Astrocyte of the hippocampus (primary cell): ENCODE results near the gene KANSL1L.
"Not testable (repeated sequence)": the region's sequence is repeated elsewhere in the genome, so short reads cannot be mapped to it uniquely, and the experiment has no call there.

Experiments used
- DNase-seq: peaks from one replicate; pipeline ENCODE4 v3.0.0; 2011; ENCODE audit warnings: low read depth, low spot score

KANSL1L gene

DNA sequence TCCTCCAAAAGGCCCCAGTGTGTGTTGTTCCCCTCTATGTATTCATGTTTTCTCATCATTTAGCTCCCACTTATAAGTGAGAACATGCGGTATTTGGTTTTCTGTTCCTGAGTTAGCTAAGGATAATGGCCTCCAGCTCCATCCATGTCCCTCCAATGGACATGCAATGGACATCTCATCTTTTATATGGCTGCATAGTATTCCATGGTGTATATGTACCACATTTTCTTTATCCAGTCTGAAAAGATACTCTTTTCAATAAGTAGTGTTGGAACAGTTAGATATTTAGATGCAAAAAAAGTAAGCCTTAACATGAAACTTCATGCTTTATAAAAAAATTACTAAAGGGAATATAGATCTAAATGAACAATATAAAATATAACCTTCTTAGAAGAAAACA, 5.9 kb upstream of the KANSL1L start:
- DNase-seq, result not testable (repeated sequence)

DNA sequence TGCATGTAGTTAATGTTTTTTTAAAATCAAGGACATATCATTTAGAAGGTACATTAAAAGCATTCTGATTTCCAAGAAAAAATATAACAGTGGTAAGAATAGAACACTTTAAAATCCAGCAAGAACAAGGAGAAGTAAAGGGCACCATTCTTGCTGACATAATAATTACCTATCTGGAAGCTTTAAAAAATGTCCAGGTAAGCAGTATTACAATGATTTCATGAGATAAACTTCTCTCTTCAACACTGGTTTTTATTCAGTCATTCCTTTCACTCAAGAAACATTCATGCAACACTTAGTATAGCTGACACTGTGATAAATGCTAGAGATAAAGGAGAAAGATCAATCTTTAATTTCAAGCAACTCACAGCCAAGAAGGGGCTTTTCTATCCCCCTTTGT, 2.9 kb upstream of the KANSL1L start:
- DNase-seq, result no peak

DNA sequence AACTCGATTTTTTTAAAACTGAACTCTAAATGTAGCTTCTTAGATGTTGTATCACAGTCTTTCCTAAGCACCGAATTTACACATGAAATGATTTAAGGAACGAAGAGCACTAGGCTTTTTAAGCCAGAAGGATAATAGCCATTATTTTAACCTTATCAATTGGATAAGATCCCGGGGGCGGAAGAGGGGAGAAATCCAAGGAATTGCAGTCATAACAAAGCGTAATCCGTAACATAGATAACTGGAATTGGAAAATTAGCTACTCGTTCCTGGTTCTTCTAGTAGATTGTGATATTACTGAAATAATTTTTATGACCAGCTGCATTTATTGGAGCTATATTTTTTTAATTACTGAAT, 988 bp upstream of the KANSL1L start:
- no peak for DNase-seq

DNA sequence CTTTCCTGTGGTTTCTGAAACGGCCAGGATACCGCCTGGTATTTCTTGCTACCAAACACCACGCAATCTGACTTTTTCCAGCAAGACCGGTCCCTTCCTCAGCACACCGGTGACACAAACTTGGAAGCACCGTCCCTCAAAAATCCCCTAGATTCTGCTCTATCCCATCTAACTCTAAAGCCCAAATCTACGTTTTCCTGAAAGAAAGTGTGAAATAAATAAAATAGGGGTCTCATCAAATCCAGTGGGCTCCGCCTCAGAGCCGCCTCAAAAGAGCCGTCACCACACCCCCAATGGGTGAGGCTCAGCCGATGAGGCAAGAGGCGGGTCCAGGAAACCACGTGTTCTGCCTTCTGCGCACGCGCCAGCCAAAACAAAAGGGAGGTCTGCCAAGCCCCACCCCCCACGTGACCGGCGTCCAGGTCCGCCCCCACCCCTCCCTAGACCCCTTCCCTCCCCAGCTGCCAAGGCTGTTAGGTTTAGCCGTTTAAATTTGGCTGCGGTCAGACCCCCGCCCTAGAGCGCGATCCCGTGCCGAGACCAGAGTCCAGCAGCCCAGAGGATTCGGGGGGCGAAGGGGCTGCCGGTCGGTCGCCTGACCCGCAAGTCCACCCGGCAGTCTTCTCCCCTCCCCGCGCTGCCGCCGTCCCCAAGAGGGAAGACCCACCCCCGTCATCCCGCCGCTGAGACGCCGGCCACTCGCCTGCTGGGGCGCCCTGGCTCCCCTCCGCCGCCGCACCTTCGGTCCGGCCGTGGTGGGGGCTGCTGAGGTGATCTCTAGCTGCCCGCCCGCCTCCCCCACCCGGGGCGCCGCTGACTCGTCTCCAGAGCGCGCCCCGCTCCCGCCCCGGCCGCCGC, 534 bp downstream of the KANSL1L start:
- DNase-seq, result peak; percentile 98

DNA sequence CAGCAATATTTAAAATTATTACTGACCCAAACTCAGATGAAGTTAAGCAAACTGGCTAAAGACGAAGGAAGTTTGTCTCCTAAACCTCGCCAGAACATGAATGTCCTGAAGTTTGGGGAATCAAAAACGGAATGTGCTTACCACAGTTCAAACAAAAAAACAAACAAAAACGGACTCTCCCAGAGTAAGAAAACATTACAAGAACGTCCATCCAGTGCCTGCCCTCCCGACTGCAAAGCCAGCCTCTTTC, 1.1 kb downstream of the KANSL1L start:
- no peak for DNase-seq

DNA sequence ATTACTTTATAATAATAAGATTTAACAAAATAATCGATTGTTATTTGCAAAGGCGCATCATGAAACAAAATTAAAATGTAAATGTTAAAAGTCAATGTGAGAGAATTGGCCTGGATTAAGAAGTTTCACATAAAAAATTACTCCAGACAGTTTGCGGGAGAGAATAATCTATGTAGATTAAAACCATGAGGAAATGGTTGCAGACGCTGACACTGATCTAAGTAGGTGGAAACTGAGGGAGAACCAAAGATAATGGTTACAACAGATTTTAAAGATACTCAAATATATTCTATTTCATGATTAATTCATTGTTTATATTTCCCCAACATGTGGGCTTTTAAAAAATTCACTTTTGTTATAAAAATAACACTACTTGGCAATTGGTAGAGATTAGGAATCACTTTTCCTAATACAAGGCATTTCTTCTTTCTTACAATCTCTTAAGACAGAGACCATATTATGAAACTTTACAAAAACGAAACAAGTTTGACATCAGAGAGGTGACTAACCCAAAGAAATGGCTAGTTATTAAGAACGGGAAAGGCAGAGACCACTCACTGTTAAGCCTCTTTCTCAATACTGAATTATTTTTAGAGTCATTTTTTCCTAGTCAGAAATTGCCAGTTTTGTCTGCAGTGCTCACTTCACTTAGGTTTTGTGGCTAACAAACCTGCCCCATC, 1.6 kb downstream of the KANSL1L start:
- DNase-seq, result no peak

DNA sequence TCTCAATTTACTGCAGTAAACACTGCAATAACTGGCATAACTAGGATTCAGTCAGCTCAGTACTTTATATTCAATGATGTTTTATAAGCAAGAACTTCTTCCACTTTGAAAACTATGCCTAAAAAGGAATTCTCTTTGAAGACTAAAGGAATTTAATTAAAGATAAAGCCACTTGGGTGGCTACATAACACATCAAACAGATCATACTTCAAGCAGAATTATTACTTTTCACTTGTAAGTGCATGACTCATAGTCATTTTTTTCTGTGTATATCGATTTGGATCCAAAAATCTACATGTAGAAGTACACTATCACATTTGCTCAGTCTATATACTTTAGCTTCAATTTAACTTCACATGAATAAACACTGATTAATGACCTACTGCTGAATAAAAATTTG, 4.0 kb downstream of the KANSL1L start:
- peak; percentile 12 for DNase-seq

DNA sequence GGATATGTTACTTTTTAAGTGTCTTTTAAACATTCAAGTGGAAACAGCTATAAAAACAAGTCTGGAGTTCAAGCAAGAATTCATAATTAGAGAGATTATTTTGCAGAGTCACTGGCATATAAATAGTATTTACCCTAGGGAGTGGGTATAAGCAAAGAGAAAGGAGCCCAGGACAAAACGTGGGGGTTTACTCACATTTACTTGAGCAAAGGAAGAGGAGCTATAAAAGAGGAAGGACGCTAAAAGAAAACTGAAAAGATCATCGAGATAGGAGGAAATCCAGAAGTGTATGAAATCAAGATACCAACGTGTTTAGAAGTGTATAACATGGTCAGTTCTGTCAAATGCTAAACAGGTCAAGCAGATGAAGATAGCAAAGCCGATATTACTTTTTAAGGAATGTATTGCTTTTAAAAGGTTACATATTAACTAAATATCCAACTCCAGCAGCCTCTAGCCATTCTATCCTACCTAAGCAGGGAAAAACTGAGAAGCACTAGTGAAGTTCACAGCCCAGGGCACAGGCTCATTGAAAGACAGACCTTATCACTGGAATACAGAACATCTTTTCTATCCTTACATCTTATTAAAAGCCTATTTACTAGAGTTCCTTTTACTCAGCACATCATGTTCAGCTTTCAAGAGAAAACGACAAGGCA, 8.6 kb downstream of the KANSL1L start:
- no peak for DNase-seq

DNA sequence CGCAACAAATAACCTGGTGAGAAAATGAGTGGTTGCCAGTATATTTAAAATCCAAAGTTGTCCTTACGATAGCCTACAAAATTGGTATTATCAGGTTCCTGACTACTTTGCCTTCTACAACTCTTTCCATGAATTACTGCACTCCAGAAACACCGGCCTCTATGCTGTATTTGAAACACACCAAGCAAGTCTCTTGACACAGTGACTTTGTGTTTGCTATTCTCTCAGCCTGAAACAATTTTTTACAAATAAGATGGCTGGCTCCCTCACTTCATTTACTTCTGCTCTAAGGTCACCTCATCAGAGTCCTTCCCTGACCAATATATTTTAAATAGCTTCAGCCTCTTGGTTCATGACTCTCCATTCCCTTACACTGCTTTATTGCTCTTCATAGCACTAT, 12.2 kb downstream of the KANSL1L start:
- DNase-seq, result no peak

DNA sequence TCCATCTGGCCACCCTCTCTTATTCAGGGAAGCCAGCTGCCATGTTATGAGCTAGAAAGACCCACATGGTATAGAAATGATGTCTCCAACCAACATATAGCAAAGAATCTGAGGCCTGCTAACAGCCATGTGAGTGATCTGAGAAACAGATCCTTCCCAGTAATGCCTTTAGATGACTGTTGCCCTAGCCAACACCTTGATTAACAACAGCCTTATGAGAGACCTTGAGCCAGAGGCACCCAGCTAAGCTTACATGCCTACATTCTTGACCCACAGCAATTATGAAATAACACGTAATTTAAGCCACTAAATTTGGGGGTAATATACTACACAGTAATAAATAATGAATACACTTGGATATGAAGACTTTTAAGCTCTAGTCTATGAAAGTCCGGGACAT, 13.0 kb downstream of the KANSL1L start:
- DNase-seq, result no peak

DNA sequence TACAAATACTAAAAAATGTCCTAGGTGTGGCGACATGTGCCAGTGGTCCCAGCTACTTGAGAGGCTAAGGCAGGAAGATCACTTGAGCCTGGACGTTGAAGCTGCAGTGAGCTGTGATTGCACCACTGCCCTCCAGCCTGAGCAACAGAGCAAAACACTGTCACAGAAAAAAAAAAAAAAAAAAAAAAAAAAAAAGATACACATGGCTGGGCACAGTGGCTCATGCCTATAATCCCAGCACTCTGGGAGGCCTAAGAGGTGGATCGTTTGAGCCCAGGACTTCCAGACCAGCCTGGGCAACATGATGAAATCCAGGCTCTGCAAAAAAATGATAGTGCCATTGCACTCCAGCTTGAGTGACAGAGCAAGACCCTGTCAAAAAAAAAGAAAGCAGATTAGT, 13.7 kb downstream of the KANSL1L start:
- DNase-seq, result no peak

DNA sequence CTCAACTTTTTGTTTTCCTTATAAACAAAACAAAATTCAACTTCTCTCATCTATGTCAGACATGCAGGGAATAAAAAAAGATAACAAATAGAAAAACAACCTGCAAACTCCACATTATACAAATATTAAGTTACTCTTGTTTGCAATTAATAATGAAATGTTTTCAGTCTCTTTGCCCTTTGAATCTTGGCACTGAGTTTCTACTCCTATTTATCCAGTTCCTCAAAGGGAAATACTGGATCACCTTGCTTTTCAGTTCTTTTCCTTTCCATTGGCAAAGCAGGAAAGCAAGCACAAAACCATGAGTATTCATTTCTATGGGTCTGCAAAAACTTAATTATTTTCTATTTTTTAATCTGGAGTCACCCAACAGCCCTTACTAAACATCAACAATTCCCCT, 23.6 kb downstream of the KANSL1L start:
- DNase-seq, result no peak

DNA sequence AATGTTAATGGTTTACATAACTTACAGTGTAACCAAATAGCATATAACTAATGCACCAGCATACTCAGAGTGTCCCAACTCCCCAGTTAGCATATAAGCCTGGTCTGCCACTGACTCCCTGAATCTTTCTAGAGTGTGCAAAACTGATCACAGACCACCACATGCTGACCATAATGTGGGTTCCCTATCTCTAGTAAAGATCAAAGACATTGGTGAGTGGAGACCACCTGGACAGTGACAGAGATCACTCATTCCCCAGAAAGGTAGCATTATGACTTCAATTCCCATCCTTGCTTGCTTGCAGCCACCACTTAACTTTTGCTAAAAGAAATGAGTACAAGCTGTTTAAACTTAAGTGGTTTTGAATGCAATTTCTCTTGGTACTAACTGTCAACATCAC, 39.0 kb downstream of the KANSL1L start:
- DNase-seq, result no peak

DNA sequence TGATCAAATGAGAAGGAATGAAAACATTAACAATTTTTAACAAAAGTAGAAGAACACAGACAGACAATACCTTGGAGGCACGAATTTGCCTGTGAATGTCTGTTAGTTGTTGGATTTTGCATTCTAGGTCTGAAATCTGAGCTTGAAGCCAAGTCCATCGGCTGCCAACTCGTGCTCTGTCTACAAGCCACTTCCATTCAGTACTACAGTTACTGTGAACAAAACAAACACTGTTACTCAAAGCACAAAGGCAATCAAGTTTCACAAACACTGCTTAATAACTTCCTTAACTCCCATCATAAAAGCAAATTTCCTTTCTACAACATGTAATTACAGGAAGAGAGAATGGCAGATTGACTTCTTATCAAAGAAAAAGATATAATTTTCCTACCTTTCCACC, 42.2 kb downstream of the KANSL1L start:
- DNase-seq, result peak; percentile 7

DNA sequence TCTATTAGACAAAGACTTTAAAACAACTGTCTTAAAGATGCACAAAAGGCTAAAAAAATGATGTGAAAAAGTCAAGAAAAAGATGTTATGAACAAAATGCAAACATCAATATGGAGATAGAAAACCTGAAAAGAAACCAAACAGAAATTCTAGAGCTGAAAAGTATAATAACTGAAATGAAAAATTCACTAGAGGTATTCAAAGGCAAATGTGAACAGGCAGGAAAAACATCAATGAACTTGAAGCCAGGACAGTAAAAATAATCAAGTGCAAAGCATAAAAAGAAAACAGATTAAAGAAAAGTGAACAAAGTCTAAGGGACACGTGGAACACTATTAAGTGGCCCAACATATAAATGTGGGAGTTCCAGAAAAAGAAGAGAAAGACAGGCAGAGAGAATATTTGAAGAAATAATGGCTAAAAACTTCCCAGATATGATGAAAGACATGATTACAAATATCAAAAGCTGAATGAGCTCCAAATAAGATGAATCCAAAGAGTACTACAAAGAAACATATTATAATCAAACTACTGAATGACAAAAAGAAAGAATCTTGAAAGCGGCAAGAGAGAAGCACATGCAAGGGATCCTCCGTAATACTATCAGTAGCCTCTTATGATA, 57.5 kb downstream of the KANSL1L start:
- DNase-seq, result no peak

DNA sequence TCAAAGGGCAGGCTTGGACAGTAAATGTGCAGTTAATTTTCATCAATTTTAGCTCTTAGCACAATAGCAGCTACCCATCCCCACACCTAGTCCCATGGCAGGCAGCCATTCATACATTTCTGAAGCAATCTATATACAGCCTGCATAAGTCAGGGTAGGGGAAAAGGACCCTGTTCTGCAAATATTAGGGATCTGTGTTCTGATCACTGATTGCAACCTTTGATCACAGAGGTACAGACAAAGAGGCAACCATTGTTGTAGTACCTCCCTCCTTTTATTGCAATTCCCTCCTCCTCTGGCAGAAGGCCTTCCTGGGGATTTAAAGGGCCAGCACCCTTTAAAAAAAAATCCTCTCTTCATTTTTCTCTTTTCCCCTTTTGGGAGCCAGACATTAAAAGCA, 58.3 kb downstream of the KANSL1L start:
- DNase-seq, result no peak

DNA sequence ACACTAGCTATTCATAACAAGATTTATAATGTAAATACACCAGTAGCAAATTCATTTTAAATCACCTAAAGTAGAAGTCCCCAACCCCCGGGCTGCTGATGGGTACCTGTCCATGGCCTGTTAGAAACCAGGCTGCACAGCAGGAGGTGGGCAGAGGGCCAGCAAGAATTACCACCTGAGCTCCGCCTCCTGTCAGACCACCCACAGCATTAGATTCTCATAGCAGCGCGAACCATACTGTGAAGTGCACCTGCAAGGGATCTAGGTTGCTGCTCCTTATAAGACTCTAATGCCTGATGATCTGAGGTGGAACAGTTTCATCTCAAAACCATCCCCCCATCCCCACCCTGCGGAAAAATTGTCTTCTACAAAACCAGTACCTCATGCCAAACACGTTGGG, 71.3 kb downstream of the KANSL1L start:
- DNase-seq, result no peak

DNA sequence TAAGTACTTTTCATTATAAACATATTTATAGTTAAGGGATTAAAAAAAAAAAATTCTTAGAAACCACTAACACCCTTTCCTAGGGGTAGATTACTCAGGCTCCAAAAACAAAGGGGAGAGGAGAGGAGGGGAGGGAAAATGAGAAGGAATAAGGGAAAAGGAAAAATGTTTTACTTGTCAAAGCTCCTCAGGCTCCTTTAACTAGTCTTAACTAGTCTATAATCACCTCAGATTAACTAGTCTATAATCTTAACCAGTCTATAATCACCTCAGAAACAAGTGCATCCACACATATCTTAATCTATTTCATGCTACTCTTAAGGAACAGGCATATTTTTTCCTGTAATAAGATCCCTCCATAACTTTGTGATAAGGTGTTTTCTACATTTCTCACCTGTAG, 76.4 kb downstream of the KANSL1L start:
- no peak for DNase-seq

DNA sequence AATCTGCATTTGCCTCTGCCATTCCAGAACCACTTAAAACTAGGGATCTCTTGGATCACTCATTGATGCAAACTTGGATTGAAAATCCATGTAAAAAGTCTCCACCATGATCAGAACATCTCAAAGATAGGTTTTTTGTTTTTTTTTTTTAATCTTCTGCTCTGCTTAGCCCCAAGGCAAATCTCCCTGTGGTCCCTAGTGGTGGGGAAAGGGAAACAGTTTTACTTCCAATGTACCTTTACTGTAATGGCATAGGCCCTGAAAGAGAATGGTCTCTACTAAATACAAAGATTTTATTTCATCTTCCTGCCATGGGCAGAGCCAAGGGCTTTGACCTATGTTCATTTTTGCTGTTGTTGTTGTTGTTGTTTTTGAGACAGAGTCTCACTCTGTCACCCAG, 78.4 kb downstream of the KANSL1L start:
- DNase-seq, result no peak

DNA sequence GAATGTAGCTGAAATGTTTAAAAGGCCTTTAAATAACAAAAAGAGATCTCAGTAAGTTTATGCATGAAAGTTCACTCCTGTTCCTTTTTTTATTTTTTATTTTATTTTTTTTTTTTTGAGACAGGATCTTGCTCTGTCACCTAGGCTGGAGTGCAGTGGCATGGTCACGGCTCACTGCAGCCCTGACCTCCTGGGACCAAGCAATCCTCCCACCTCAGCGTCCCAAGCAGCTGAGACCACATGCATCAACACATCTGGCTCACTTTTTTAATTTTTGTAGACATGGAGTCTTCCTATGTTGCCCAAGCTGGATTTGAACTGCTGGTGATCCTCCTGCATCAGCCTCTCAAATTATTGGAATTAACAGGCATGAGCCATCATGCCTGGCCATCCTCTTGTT, 84.3 kb downstream of the KANSL1L start:
- no peak for DNase-seq

DNA sequence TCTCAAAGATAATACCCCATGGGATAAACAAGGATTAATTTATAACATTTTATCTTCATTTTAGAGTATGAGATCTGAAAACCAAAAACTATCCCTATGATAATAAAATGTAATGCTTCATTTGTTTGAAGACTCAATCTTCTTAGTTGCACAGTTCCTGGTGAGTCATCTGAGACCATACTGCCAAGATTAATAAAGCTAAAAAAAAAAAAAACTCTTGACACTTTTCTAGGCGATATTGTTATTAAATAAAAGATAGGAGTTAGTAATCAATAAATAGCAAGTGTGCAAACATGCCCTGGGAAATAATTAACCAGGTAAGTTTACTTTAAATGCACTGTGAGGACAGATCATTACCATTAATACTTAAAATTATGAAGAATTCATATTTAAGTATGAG, 84.9 kb downstream of the KANSL1L start:
- peak; percentile 19 for DNase-seq

DNA sequence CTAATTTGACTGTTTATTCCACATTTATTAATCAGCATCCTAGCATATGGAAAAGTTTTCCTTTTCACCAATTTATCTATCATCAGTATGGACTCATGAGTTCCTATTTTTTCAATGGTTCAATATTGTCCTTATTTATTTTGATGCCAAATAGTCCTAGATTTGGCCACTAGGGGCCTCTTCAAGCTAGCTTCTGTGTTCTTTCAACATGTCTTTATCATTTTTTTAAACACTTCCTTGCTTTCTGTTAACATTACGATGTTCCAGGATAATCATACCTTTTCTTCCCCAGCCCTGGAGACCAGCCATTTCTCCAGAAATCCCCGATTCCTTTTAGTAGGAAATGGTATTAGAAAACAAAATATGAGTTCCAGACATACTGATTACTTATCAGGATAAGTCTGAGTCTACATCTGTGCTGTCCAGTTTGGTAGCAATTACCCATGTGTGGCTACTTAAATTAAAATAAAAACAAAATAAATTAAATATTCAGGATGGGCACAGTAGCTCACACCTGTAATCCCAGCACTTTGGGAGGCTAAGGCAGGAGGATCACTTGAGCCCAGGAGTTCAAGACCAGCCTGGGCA, 98.2 kb downstream of the KANSL1L start:
- peak; percentile 51 for DNase-seq
